Measurements from ENCODE around the gene FIG4.
A peak's percentile ranks its signal among the peaks of the same experiment; 100 is the strongest.

Gene FIG4

DNA sequence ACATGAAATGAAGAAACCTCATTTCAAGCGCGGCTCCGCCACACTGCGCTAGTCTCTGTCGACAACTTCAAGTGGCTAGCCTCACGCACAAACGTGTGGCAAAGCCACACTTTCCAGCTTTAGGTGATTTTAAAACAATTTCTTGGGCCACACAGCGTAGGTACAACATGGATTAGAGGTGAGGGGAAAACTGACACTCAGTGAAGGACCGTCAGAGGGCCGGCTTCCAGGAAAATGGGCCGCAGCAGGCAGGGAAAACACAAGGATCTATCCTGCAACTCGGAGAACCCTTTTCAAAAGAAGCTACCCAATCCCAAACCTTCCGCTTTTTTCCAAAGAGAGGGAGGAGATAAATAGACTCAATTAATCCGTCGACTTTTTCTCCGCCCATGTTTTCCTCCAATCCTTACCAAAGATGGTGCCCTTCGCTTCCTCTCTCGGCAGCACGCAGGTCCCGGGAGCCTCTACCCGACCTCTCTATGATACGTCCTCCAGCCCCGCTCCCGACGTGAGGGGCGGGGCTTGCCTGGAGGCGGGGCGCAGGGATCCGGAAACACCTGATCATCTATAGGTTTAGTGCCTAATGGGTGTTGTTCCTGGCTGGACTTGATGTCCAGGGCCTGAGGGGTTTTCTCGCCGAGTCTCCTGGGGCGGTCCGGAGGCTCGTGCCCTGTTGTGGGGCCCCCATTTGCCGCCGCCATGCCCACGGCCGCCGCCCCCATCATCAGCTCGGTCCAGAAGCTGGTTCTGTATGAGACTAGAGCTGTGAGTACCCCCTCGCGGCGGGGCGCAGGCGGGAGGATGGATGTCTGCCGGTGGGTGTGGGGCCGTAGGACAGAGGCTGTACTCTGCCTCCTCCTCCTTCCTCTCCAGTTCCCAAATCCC lies at the start of gene FIG4, which contains the start of gene AK9:
Gene FIG4, plus strand, starts transcription at position 560 of the 885 bp plus-strand sequence. Its CDS starts 140 bp downstream, at position 700.
Gene AK9, minus strand, starts transcription at position 466 of the 885 bp plus-strand sequence. CDS start 15,457 bp downstream, outside the sequence.
- peak; percentile 81 to 92 (median 82) for DNase-seq (ENCODE audit: low read depth in 3 of 3)

GRCh38 chr6:109644131-109644530 lies 47.0 kb upstream of the FIG4 start:
- no peak for DNase-seq (ENCODE audit: low read depth in 3 of 3)

- no peak for DNase-seq (ENCODE audit: low read depth in 3 of 3)
These were observed 37.8 kb upstream of the FIG4 start for GRCh38 chr6:109653264-109653663.

DNA sequence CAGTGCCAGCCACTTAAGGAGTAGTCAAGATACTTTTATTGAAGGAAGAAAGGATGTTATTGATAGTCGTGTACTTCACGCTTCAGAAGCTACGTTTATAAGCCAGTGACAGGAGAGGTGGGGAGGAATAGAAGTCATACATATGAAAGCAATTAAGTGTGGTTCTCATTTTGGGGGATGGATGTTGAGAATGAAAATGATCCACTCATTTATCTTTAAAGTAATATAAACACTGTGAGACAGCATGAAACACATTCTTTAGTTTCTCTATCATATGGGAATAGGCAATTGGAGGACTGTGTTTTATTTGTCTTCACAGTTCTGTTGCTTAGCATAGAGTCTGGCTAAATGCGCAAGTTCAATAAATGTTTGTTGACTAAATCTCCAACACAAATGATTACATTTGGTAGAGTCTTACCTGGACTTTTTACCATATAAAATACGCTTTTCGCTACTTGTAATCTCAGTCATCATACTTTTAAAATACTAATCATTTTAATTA lies 35.3 kb upstream of the FIG4 start:
- no peak for DNase-seq (ENCODE audit: low read depth in 3 of 3)

DNA sequence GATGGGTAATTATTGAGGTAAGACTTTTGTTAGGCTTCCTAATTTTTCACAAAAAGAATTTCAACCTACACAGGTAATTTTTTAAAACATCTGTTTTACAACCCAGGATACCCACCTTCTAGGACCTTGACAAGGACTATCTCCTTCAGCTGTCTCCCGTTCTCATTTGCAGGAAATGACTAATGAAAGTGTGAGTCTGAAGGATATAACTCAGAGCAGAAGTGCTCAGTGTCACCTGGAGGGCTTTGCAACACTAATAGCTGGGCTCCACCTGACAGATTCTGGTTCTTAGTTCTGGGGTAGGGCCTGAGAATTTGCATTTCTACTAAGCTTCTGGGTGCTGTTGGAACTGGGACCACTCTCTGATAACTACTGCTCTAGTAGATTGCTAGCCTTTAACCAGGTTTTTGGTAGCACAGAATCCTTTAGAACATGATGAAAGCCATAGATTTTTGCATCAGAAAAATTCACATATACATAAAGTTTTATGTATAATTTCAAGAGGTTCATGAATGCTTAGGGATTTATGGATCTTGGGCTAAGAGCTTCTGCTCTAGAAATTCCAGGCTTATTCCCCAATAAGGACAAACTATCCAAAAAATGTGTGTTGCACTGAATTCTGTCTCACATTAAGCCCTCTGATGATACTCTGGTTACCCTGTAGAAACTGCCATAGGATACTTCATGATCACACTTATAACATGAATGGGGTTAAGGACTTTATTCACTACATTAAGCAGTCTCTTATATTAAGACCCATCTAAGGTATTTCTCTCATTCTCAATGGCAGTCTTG lies 30.4 kb upstream of the FIG4 start:
- no peak for DNase-seq (ENCODE audit: low read depth in 3 of 3)

DNA sequence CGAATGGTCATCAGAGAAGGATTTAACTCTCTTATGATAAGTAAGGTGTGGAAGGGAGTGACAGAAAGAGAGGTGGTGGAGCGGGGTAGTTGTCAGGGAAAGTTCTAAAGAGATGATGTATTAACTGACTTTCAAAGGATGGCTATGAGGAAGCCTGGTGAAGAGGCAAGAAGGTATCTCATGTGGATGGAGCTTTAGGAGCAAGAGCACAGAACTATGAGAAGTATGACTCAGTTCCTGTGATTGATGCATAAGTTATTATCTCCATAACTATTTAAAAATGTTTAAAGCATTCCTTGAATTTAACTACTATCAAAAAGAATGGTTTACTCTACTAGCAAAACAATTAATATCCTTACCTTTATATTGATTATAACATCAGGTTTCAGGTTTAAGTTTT lies 28.9 kb upstream of the FIG4 start:
- DNase-seq (ENCODE audit: low read depth in 3 of 3) = no peak

DNA sequence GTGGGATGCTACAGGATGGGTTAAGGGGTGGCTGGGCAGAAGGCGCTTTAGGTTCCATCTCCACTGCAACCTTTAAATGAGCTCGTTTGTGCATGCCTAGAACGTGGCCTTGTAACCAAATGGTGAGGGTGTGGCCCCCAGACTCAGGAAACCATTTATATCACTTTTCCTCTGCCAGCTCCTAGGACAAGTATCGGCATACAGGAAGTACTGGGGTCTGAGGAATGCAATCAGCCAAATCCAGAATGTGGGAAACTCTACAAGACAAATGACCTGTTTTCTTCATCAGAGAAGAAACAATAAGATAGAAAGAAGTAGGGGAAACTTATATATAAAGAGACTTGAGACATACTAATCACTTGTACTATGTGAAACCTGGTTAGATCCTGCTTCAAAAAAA lies 21.3 kb upstream of the FIG4 start:
- DNase-seq (ENCODE audit: low read depth in 3 of 3) = no peak

GRCh38 chr6:109671733-109672132 lies 19.4 kb upstream of the FIG4 start:
- no peak for DNase-seq (ENCODE audit: low read depth in 3 of 3)

- no peak for DNase-seq (ENCODE audit: low read depth in 3 of 3)
These were observed 18.9 kb upstream of the FIG4 start for GRCh38 chr6:109672175-109672574.

DNA sequence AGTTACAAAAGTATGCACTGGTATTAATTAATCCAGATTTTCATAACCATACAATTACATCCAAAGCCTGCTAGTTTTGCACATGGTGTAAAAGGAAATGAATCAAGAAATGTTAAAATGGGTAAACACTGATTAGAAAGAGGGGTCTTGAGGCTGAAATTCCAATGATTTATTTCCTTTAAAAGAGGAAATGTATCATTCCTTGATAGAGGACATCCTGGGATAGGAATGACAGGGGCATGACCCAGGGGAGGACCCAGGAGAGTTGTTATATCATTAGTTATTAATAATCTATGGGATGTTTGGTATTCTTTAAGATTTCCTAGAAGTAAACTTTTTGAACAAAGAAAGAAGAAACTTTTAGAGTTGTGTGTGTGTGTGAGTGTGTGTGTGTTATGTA lies 18.3 kb upstream of the FIG4 start:
- no peak for DNase-seq (ENCODE audit: low read depth in 3 of 3)

DNA sequence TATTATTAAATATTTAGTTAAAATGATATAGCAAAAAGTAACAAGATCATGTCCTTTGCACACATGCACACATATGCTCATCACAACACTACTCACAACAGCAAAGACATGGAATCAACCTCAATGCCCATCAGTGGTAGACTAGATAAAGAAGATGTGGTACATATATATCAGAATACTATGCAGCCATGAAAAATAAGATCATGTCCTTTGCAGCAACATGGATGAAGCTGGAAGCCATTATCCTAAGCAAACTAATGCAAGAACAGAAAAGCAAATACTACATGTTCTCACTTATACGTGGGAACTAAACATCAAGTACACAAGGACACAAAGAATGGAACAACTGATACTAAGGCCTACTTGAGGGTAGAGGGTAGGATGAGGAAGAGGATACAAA lies 14.4 kb upstream of the FIG4 start:
- no peak for DNase-seq (ENCODE audit: low read depth in 3 of 3)

- DNase-seq (ENCODE audit: low read depth in 3 of 3) = no peak
These were observed 12.9 kb upstream of the FIG4 start for GRCh38 chr6:109678240-109678639.

DNA sequence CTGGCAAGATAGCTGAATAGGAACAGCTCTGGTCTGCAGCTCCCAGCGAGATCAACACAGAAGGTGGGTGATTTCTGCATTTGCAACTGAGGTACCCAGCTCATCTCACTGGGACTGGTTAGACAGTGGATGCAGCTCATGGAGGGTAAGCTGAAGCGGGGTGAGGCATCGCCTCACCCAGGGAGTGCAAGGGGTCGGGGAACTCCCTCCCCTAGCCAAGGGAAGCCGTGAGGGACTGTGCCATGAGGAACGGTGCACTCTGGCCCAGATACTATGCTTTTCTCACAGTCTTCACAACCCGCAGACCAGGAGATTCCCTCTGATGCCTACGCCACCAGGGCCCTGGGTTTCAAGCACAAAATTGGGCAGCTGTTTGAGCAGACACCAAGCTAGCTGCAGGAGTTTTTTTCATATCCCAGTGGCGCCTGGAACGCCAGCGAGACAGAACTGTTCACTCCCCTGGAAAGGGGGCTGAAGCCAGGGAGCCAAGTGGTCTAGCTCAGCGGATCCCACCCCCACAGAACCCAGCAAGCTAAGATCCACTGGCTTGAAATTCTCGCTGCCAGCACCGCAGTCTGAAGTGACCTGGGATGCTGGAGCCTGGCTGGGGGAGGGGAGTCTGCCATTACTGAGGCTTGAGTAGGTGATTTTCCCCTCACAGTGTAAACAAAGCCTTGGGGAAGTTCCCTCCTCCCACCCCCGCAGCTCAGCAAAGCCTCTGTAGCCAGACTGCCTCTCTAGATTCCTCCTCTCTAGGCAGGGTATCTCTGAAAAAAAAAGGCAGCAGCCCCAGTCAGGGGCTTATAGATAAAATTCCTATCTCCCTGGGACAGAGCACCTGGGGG lies 12.2 kb upstream of the FIG4 start:
- DNase-seq (ENCODE audit: low read depth in 3 of 3) = peak in 1 of 3 experiments; percentile 25

GRCh38 chr6:109686566-109687265 lies 4.4 kb upstream of the FIG4 start:
- DNase-seq (ENCODE audit: low read depth in 3 of 3) = no peak

GRCh38 chr6:109687271-109687761 lies 3.8 kb upstream of the FIG4 start:
- no peak for DNase-seq (ENCODE audit: low read depth in 3 of 3)

DNA sequence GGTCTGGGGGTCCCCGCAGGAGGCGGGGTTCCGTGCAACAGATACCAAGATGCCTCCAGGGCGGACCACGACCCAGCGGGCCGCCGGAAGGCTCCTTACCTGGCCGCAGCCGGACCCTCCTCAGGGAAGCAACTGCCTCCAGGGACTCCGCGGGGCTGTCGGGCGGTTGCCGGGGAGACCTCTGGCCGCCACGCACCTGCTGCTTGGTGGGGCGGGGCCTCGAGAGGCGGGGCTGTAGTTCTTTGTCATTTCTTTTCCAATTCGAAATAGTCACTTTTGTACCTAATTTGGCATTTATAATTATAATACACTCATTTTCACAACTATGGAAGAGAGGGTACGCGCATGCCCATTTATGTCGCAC lies 741 bp upstream of the FIG4 start:
- peak in 1 of 3 experiments; percentile 67 for DNase-seq (ENCODE audit: low read depth in 3 of 3)

DNA sequence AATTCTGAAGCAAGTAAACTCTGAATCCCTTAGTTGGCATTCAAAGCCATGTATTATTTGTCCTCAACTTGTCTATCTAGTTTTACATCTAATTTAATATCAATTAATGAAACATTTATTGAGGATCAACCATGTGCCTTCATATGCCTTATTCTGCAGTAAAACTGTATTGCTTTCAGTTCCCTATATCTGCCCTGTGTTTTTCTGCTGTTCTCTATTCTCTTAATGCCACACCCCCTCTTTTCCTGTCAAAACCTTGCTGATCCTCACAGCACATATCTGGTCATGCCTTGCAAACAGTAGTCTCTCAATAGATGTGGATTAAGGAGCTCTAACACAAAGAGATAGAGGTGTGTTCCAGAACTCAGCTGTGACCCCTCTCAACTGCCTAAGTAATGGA lies 2.0 kb downstream of the FIG4 start:
- no peak for DNase-seq (ENCODE audit: low read depth in 3 of 3)

GRCh38 chr6:109695468-109695867 lies 4.4 kb downstream of the FIG4 start:
- DNase-seq (ENCODE audit: low read depth in 3 of 3) = no peak

- no peak for DNase-seq (ENCODE audit: low read depth in 3 of 3)
These were observed 5.3 kb downstream of the FIG4 start for GRCh38 chr6:109696355-109696754.

DNA sequence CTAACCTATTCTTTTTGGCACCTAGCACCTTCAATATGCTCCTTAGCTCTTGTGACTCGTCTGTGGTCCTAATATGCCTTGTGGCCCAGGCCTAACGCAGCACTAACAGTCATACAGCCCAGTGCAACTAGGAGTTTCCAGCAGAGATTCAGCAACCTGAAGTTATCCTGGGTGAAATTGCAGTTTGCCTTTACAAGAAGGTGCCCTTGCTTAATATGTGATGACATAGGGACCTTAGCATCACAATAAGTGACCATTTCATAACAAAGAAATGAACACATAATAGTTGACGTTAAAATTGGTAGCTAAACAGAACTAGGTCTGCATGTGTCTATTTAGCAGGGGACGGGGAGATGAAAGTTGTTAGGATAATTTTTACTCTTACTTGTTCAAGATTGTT lies 10.1 kb downstream of the FIG4 start:
- no peak for DNase-seq (ENCODE audit: low read depth in 3 of 3)

- no peak for DNase-seq (ENCODE audit: low read depth in 3 of 3)
These were observed 10.7 kb downstream of the FIG4 start for GRCh38 chr6:109701774-109702173.

Measured in stimulated activated CD4-positive, alpha-beta T cell treated with anti-CD3 and anti-CD28 coated beads, TNF-alpha, amount 100 ng/mL, for 24 hours (primary cell).